RWPE1 (cell line): ENCODE results near the gene TMEM88.
A peak's percentile ranks its signal among the peaks of the same experiment; 100 is the strongest.
"Not testable (repeated sequence)": the region's sequence is repeated elsewhere in the genome, so short reads cannot be mapped to it uniquely, and the experiment has no call there.

ENCODE experiments used
- CTCF ChIA-PET: fragments of 350-600 bp; sonication (Branson Sonifier 250); formaldehyde crosslinking; extraction: SDS; loops from one replicate; lab custom pipeline; 2021; lab: Yijun Ruan, JAX
- POLR2A ChIA-PET: fragments of 400-600 bp; formaldehyde crosslinking; extraction: SDS; loops from one replicate; lab custom pipeline; 2020; ENCODE audit warnings: antibody characterized with exemption; ENCODE audit not compliant: low non-redundant PET; lab: Yijun Ruan, JAX
- DNase-seq: peaks from one replicate; pipeline ENCODE4 v3.0.0; 2012; ENCODE audit warnings: low spot score
- H3K27ac ChIP-seq: fragments of 450-650 bp; 2 replicates; pipeline ENCODE4 v1.5.1; 2017
- TF ChIP-seq, protein P1 (sequence below): fragments of 450-650 bp; conservative IDR thresholded peaks from 2 replicates; pipeline ENCODE4 v1.5.1; 2017; ENCODE audit warnings: low read depth, mild to moderate bottlenecking

TMEM88 gene, protein sequence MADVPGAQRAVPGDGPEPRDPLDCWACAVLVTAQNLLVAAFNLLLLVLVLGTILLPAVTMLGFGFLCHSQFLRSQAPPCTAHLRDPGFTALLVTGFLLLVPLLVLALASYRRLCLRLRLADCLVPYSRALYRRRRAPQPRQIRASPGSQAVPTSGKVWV

DNA sequence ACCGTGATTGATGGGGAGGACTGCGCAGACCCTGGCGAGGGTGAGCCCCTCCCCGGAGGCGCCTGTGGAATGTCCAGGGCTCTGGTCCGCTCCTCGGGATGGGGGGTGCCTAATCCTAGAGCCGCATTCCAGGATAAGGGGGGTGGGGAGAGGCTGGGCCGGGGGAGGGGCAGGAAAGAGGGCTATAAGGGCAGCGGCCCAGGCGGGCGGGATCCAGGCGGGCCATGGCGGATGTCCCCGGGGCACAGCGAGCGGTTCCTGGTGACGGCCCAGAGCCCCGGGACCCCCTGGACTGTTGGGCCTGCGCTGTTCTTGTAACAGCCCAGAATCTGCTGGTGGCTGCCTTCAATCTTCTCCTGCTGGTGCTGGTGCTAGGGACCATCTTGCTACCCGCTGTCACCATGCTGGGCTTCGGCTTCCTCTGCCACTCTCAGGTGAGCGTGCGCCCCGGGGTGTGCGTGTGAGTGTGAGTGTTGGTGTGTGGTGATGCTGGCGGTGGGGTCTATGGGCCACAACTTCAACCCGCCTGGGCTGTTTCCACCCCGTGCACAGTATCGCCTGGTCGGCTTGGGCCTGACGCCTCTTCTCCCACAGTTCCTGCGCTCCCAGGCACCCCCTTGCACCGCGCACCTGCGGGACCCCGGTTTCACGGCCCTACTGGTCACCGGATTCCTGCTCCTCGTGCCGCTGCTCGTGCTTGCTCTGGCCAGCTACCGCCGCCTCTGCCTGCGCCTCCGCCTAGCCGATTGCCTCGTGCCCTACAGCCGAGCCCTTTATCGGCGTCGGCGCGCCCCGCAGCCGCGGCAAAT is at the start of gene TMEM88:
Gene TMEM88 (plus strand): TSS at position 216 of the 809 bp plus-strand sequence. CDS start 9 bp downstream, at position 225.
- TF ChIP-seq, protein P1, sequence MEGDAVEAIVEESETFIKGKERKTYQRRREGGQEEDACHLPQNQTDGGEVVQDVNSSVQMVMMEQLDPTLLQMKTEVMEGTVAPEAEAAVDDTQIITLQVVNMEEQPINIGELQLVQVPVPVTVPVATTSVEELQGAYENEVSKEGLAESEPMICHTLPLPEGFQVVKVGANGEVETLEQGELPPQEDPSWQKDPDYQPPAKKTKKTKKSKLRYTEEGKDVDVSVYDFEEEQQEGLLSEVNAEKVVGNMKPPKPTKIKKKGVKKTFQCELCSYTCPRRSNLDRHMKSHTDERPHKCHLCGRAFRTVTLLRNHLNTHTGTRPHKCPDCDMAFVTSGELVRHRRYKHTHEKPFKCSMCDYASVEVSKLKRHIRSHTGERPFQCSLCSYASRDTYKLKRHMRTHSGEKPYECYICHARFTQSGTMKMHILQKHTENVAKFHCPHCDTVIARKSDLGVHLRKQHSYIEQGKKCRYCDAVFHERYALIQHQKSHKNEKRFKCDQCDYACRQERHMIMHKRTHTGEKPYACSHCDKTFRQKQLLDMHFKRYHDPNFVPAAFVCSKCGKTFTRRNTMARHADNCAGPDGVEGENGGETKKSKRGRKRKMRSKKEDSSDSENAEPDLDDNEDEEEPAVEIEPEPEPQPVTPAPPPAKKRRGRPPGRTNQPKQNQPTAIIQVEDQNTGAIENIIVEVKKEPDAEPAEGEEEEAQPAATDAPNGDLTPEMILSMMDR: no peak
- ChIA-PET POLR2A (no interaction called here), CTCF (interaction anchor here (0.6 to 2.3 kb wide), 2 partner anchors 103 to 111 kb away, joined by 6 to 13 read pairs; no protein-coding TSS in a partner anchor)
- no peak for DNase-seq
- peak within 1 kb of the TSS; percentile 94 for H3K27ac ChIP-seq

DNA sequence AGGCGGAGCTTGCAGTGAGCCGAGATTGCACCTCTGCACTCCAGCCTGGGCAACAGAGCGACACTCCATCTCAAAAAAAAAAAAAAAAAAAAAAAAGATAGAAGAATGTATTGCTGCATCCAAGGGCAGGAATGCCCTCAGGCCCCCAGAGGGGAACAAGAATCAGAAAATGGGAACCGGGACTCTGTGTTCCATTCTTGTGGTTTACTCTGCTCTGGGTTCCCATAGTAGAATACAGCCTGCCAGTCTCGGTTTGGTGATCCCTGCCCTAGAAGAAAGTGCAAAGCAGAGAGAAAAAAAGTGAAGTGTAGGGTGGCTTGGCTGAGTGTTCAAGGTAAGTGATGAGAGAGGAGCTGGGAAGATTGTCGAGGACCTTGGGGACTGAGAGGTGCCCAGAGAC is 48.3 kb upstream of the TMEM88 start:
- TF ChIP-seq, protein P1: no peak
- CTCF ChIA-PET: no interaction called here
- no peak overlapping the region for H3K27ac ChIP-seq
- POLR2A ChIA-PET: no interaction called here
- DNase-seq: no peak

DNA sequence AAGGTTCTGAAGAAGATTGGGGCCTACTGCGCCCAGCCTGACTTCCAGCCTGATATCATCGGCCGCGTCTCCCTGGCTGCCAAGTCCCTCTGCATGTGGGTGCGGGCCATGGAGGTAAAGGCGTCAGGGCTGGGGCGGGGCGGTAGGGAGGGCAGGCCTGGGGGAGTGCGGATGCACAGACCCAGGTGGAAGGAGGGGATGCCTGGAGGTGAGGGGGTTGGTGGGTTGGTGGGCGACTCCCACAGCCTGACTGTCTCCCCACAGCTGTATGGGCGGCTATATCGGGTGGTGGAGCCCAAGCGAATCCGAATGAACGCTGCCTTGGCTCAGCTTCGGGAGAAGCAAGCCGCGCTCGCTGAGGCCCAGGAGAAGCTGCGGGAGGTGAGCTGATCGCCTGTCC is 47.7 kb upstream of the TMEM88 start:
- TF ChIP-seq, protein P1: no peak
- POLR2A ChIA-PET: no interaction called here
- no peak for DNase-seq
- H3K27ac ChIP-seq: no peak overlapping the region
- CTCF ChIA-PET: no interaction called here

DNA sequence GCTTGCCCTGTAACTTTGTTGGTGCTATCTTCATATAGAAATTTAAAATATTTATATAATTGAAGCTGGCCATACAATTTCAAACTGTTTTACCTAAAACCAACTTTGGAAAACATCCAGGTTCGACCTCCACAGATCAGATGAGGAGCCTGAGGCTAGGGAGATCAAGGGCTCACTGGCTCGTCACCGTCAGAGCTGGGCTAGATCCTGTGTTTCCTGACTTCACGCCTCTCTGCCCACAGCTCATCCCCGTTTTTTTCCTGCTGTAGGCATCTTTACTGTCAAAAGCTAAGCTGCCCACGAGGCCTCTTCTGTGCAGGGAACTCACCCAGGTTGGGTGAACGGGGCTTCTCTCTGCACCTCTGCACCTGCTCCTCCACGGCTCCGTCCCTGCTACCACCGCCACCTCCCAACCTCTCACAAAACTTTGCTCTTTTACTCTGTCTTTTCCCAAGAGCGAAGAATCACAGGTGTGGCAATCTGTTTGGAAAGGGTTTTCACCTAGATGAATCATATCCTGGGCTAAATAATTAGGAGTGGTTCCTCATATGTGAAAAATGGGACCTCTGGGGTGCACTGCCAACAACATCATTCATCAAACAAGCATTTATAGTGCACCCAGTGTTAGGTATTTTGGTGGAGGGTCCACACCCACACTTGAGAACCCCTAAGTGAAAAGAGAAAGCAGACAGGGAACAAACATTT is 45.6 kb upstream of the TMEM88 start:
- peak overlapping the region; percentile 73 for H3K27ac ChIP-seq
- peak; percentile 86 for DNase-seq
- ChIA-PET POLR2A (no interaction called here), CTCF (interaction anchor here (0.8 to 1.4 kb wide), 2 partner anchors 66 to 188 kb away, joined by 6 to 8 read pairs; no protein-coding TSS in a partner anchor)
- TF ChIP-seq, protein P1: no peak

- DNase-seq, POLR2A ChIA-PET: not testable (repeated sequence)
- H3K27ac ChIP-seq: peak overlapping the region; percentile 73
- CTCF ChIA-PET: interaction anchor here (0.8 kb wide), 1 partner anchor 189 kb away, joined by 6 read pairs; no protein-coding TSS in a partner anchor
These were observed 45.0 kb upstream of the TMEM88 start for GRCh38 chr17:7809791-7810343.

DNA sequence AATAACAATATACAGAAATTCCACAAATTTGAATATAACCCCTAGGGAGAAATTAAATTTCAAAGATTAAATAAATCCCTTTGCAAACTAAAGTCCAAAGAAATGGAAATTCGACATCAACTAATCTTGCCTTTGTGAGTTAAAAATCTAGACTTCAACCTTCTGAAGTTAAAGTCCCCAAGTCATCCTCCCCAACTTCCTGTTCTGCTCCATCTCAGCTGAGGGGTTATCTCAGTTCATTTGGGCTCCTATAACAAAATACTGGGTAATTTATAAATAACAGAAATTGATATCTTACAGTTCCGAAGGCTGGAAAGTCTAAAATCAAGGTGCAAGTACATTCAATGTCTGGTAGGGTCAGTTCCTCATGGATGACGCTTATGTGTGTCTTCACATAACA is 43.6 kb upstream of the TMEM88 start:
- TF ChIP-seq, protein P1: no peak
- no peak overlapping the region for H3K27ac ChIP-seq
- DNase-seq: no peak
- ChIA-PET POLR2A (no interaction called here), CTCF (interaction anchor here (0.6 to 1.0 kb wide), 3 partner anchors 24 to 239 kb away, joined by 3 to 5 read pairs (median 4); no protein-coding TSS in a partner anchor)
